ENCODE measurements around the gene INTS11.

INTS11 gene

DNA sequence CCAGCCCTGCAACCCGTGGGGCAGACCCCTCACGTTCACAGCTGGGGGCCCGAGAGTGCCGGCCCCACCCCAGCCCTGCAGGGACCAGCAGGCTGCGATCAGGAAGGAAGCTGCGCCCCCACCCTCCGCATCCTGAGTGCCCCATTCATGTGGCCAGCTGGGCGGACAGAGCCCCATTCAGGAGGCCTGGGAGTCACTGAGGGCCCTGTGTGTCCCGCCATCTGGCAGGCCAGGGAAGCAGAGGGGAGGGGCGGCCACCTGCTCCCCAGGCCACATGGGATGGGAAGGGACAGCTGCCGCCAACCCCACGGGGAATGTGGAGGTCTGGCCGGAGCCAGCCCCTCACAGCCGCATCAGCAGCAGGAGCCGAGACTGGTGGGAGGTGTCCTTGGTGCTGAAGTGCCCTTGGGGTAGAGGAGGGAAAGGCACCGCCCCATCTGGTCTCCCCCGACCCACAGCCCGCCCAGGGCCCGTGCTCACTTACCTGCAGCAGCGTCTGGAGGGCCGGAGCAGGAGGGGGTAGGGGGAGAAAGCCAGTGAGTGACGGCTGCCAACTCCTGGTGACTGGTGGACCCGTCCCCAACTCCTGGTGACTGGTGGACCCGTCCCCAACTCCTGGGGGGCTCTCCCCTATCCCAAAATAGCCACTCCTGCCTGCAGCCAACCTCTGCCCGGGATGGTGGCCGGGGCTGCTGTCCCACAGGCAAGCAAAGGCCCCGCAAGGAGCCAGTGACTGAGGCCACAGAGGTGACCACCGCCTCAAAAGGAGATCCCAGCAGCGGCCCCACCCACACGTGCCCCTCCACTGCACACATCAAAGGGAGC, 25.4 kb downstream of the INTS11 start:
- no peaks in the 10 kb centered on the region for H3K9me3 ChIP-seq (ENCODE audit: control insufficient read depth, low read length)
- WGBS = 77% methylated on average over 30 of the region's 30 CpGs
- no peak overlapping the region for H2AK5ac ChIP-seq (ENCODE audit: low read length, severe bottlenecking)

DNA sequence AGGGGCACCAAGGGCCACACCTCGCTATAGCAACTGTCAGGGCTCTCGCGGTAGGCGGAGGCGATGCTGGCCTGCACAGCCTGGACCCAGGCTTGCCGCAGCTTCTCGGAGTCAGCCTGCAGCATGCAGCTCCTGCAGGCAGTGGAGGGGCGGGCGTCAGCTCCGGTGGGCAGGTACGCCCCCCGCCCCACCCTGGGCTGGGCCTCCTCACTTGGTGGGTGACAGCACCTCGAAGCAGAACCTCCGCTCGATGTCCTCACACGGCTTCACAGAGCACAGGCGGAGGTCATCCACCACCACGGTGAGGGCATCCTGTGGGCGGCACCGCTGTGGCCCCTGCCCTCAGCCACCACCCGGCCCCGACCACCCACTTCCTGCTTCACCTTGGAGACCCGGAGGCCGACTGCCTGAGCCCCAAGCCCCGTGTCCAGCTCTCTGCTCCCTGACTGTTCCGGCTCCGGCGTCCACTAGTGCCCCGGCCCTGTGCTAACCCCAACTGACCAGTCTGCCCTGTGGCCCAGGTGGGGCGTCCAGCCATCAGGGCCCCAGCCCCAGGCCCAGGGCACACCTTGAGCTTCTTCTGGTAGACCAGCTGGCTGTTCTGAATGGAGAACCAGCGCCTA, 26.5 kb downstream of the INTS11 start:
- WGBS = 95% methylated on average over 31 of the region's 31 CpGs
- DNase-seq = no peak
- Histone ChIP-seq H4K91ac (ENCODE audit: low read length) (no peak overlapping the region), H2BK12ac (ENCODE audit: low read length in 2 of 2) (no peak overlapping the region), H3K18ac (ENCODE audit: low read depth in 1 of 2, low read length in 2 of 2) (no peak overlapping the region), H3K4ac (ENCODE audit: low read depth in 1 of 2, low read length in 2 of 2) (no peak overlapping the region), H3K36me3 (ENCODE audit: control insufficient read depth in 1 of 2, insufficient read depth in 2 of 2, low read depth in 1 of 2, low read length in 2 of 2) (peaks cover 5 to 84% of the 10 kb centered on the region in 2 experiments), H3K23ac (ENCODE audit: low read length in 2 of 2) (no peak overlapping the region), H3K4me2 (ENCODE audit: low read length, poor library complexity, severe bottlenecking) (no peak overlapping the region), H3K27ac (ENCODE audit: low read length, poor library complexity, severe bottlenecking) (no peak overlapping the region), H3K9ac (ENCODE audit: low read length) (no peak overlapping the region), H2AK5ac (ENCODE audit: low read length, severe bottlenecking) (no peak overlapping the region), H3K14ac (ENCODE audit: low read length in 2 of 2) (no peak overlapping the region), H3K9me3 (ENCODE audit: control insufficient read depth, low read length) (no peaks in the 10 kb centered on the region), H2AFZ (ENCODE audit: low read depth, low read length) (no peak overlapping the region), H3K27me3 (ENCODE audit: control insufficient read depth in 1 of 2, insufficient read depth in 1 of 2, low read length in 2 of 2) (no peaks in the 10 kb centered on the region), H3K4me1 (ENCODE audit: control insufficient read depth, insufficient read depth, low read depth, low read length) (peaks cover 9% of the 10 kb centered on the region), H2BK120ac (ENCODE audit: low read depth, low read length) (no peak overlapping the region), H3K79me1 (replicated peaks; ENCODE audit: low read length, poor library complexity, severe bottlenecking) (peaks cover 13% of the 10 kb centered on the region), H4K8ac (ENCODE audit: low read length) (peak overlapping the region; percentile 7), H2BK15ac (ENCODE audit: low read depth, poor library complexity, severe bottlenecking) (no peak overlapping the region), H3K4me3 (ENCODE audit: insufficient read depth in 1 of 2, low read depth in 1 of 2, low read length in 2 of 2) (no peak overlapping the region), H2BK5ac (ENCODE audit: low read depth, low read length, poor library complexity, severe bottlenecking) (no peak overlapping the region)

More for the DNA sequence above, 25.4 kb downstream of the INTS11 start:
- H2BK12ac ChIP-seq (ENCODE audit: low read length in 2 of 2) = no peak overlapping the region
- peaks cover 18% of the 10 kb centered on the region for H3K79me1 ChIP-seq (replicated peaks; ENCODE audit: low read length, poor library complexity, severe bottlenecking)
- no peak overlapping the region for H3K4me2 ChIP-seq (ENCODE audit: low read length, poor library complexity, severe bottlenecking)
- H2AFZ ChIP-seq (ENCODE audit: low read depth, low read length) = no peak overlapping the region
- peaks cover 5 to 84% of the 10 kb centered on the region in 2 experiments for H3K36me3 ChIP-seq (ENCODE audit: control insufficient read depth in 1 of 2, insufficient read depth in 2 of 2, low read depth in 1 of 2, low read length in 2 of 2)
- no peak overlapping the region for H2BK5ac ChIP-seq (ENCODE audit: low read depth, low read length, poor library complexity, severe bottlenecking)
- H3K9ac ChIP-seq (ENCODE audit: low read length) = no peak overlapping the region
- H3K27me3 ChIP-seq (ENCODE audit: control insufficient read depth in 1 of 2, insufficient read depth in 1 of 2, low read length in 2 of 2) = no peaks in the 10 kb centered on the region
- peaks cover 21% of the 10 kb centered on the region for H3K4me1 ChIP-seq (ENCODE audit: control insufficient read depth, insufficient read depth, low read depth, low read length)
- H3K23ac ChIP-seq (ENCODE audit: low read length in 2 of 2) = no peak overlapping the region
- no peak overlapping the region for H3K4me3 ChIP-seq (ENCODE audit: insufficient read depth in 1 of 2, low read depth in 1 of 2, low read length in 2 of 2)
- no peak overlapping the region for H3K4ac ChIP-seq (ENCODE audit: low read depth in 1 of 2, low read length in 2 of 2)
- H4K8ac ChIP-seq (ENCODE audit: low read length) = no peak overlapping the region
- H3K27ac ChIP-seq (ENCODE audit: low read length, poor library complexity, severe bottlenecking) = no peak overlapping the region
- H3K18ac ChIP-seq (ENCODE audit: low read depth in 1 of 2, low read length in 2 of 2) = no peak overlapping the region
- H4K91ac ChIP-seq (ENCODE audit: low read length) = no peak overlapping the region
- H3K14ac ChIP-seq (ENCODE audit: low read length in 2 of 2) = no peak overlapping the region
- no peak overlapping the region for H2BK15ac ChIP-seq (ENCODE audit: low read depth, poor library complexity, severe bottlenecking)
- H2BK120ac ChIP-seq (ENCODE audit: low read depth, low read length) = no peak overlapping the region
- DNase-seq = peak; percentile 29

DNA sequence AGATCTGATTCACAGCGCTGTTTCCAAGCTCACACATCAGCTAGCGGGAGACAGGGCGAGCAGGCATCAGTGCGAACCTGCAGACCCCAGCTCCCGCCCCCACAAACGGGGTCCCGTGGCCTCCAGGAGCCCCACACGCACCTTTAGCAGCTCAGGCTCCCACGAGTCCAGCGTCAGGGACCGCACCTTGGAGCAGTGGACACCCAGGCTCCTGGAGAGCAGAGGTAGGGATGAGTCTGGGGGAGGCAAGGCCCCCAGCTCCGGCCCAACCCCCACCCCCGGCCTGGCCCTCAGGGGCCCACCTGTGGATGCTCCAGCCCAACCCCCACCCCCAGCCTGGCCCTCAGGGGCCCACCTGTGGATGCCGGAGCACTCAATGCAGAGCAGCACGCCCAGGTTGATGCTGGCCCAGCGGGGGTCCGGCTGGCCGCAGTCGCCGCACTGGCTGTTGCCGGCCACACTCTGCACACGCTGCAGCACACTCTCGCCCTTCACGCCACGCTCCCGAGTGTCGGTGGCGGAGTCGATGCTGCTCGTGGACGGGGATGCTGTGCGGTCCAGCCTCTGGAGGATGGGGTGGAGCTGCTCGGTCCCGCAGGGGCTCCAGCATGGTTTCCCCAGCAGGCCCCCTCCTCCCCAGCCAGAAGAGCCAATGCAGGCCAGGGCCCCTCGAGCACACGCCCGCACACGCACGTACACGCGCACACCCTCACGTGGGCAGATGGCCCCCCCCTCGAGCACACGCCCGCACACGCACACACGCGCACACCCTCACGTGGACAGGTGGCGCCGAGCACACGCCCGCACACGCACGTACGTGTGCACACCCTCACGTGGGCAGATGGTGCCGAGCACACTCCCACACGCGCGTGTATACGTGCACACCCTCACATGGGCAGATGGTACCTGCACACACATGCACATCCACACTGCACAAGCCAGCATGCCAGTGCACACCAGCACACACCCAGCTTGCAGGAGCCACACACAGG, 28.1 kb downstream of the INTS11 start:
- no peaks in the 10 kb centered on the region for H3K27me3 ChIP-seq (ENCODE audit: control insufficient read depth in 1 of 2, insufficient read depth in 1 of 2, low read length in 2 of 2)
- H3K79me1 ChIP-seq (replicated peaks; ENCODE audit: low read length, poor library complexity, severe bottlenecking) = peaks cover 3% of the 10 kb centered on the region

More for the DNA sequence above, 28.1 kb downstream of the INTS11 start:
- Histone ChIP-seq H3K23ac (ENCODE audit: low read length in 2 of 2) (no peak overlapping the region), H4K91ac (ENCODE audit: low read length) (peak overlapping the region; percentile 58), H2BK12ac (ENCODE audit: low read length in 2 of 2) (no peak overlapping the region), H3K4me2 (ENCODE audit: low read length, poor library complexity, severe bottlenecking) (no peak overlapping the region), H2AK5ac (ENCODE audit: low read length, severe bottlenecking) (no peak overlapping the region), H2AFZ (ENCODE audit: low read depth, low read length) (no peak overlapping the region), H3K4me1 (ENCODE audit: control insufficient read depth, insufficient read depth, low read depth, low read length) (peaks cover 6% of the 10 kb centered on the region), H3K4ac (ENCODE audit: low read depth in 1 of 2, low read length in 2 of 2) (no peak overlapping the region), H3K9me3 (ENCODE audit: control insufficient read depth, low read length) (no peaks in the 10 kb centered on the region), H3K36me3 (ENCODE audit: control insufficient read depth in 1 of 2, insufficient read depth in 2 of 2, low read depth in 1 of 2, low read length in 2 of 2) (peaks cover 5 to 81% of the 10 kb centered on the region in 2 experiments), H3K9ac (ENCODE audit: low read length) (no peak overlapping the region), H3K18ac (ENCODE audit: low read depth in 1 of 2, low read length in 2 of 2) (no peak overlapping the region), H2BK15ac (ENCODE audit: low read depth, poor library complexity, severe bottlenecking) (no peak overlapping the region), H3K27ac (ENCODE audit: low read length, poor library complexity, severe bottlenecking) (no peak overlapping the region), H2BK5ac (ENCODE audit: low read depth, low read length, poor library complexity, severe bottlenecking) (no peak overlapping the region), H4K8ac (ENCODE audit: low read length) (no peak overlapping the region), H3K14ac (ENCODE audit: low read length in 2 of 2) (no peak overlapping the region), H2BK120ac (ENCODE audit: low read depth, low read length) (no peak overlapping the region), H3K4me3 (ENCODE audit: insufficient read depth in 1 of 2, low read depth in 1 of 2, low read length in 2 of 2) (no peak overlapping the region)
- no peak for DNase-seq
- 96% methylated on average over 61 of the region's 62 CpGs for WGBS
